GM18507 (cell line): ENCODE results near the gene ACP2.

Source experiments
- DNase-seq: peaks from one replicate; pipeline ENCODE4 v3.0.0; 2011; ENCODE audit warnings: low read depth; ENCODE audit not compliant: insufficient read length; ENCODE audit errors: extremely low spot score
- FAIRE-seq: peaks from 2 replicates; lab custom pipeline; 2011; peaks lifted over from hg19 to GRCh38; lab: Jason Lieb, UNC

ACP2 gene

DNA sequence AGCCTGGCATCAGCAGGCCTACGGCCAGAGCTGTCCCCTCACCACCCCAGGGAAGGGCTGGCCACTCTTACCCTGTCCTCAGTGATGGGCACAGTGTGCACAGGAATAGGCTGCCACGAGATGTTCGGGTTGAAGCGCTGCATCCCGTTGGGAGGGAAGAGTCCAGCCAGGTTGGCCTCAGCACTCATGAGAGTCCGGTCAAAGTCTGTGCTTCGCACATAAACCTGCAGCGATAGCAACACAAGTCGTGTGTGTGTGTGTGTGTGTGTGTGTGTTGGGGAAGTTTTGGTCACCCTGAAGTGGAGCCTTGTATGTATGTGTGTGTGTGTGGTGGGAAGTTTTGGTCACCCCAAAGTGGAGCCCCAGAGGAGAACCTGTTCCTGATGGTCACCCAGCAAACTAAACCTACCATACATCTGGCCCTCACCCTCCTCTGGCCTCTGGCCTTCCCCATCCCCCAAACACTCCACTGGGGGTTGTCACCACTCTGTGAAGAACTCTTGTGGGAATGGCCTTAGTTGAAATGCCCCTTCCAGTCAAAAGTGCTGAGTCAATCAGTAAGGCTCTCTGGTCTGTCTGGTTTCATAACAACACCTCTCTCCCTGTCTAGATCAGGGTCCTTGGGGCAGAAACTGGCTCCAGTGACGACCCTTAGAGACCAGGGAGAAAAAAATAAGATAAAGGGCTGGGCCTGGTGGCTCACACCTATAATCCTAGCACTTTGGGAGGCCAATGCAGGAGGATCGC lies 2.8 kb downstream of the ACP2 start:
- FAIRE-seq: no peak
- no peak for DNase-seq

DNA sequence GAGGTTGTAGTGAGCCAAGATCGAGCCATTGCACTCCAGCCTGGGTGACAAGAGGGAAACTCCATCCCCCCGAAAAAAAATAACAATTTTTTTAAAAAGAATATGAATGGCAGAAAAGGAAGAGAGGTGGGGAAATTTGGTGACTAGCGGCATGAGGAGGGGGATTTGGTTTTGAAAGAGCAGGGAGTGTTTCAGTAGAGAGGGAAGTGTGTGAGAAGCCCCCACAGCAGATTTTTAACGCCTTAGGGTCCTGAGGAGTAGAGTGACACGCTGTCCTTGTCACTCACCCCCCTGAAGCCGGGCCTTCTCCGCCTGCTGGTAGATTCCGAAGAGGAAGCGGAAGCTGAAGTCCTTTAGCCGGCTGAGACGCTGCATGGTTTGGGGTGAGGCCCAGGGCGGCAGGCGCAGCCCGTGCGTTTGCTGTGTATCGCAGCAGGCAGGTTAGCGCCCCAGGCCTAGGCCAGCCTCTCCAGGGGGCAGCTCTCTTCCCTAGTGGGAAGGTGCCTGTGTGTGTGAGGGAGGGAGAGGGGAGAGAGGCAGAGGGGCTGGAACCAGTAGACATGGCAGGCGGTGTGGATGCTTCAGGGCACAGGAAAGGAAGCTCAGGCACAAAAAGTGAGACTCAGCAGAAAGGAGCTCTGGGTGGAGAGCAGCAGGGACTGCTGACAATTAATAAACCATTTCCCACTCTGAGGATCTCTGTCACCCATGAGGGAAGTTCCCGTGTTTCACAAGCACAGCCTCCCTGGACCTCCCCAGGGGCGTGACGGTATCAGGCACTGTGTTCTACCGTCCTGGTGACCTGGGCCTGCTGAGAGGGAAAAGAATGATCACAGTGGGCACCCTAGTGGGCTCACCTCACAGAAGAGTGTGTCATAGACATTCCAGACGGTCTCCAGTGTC lies 3.9 kb downstream of the ACP2 start:
- FAIRE-seq: no peak
- no peak for DNase-seq

DNA sequence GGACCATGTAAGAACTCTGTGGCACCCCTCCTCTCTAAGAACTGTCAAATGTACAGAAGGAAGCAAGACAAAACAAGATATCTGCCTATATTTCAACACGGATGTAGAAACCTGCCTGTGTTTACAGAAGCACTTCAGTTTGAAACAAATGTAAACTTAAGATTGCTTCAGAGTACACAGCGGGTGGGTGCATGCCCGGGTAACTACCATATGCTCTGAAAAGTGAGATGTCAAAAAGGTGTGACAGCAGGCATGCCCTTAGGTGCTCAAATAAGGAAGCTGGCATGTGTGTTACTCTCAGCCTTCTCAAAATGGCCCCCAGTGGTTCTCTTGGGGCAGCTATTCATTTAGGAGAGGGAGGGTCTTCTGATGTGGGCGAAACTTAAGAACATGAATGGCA lies 5.2 kb downstream of the ACP2 start:
- DNase-seq: no peak
- no peak for FAIRE-seq

DNA sequence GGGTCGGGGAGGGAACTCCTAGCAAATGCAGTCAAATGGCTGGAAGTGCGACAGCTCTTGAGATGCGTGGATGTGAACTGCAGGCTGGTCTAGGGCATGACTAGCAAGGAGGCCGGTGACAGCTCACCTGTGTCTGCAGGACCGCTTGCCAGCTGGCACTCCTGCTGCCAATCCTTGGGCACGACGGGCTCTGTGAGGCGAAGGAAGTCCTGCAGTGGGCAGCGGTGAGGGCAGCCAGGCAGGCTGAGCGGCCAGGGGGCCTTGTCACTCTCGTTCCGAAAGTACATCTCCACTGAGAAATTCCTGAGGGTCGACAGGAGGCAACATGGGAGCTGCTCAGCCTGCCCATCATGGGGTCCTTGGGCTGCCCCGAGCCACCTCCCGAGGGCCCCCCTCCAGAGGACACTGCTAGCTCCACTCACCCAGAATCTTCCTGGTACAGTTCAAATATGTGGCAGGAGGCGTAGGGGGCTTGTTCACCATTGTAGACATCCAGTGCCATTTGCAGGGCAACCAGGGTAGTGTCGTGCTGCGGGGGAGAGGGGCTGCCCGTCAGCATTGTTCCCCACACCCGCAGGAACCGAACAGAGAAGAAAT lies 5.9 kb downstream of the ACP2 start:
- no peak for FAIRE-seq
- DNase-seq: no peak

DNA sequence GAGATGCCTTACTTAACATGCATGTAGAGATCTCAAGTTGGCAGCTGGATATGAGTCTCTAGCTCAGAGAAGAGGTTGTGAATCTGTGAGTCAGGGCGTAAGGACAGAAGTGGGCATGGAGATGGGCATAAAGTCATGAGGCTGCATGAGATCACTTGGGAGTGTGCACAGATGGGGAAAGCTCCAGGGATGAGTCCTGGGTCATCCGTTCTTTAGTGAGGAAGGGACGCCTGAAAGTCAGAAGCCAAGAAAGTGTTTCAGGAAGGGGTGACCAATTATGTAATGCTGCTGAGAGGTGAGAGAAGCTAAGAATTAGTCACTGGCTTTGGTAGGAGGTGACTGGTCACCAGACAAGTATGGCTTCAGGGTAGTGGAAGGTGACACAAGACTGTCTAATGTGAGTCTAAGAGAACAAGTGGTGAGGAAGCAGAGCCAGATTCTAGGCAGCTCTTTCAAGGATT lies 6.7 kb downstream of the ACP2 start:
- FAIRE-seq (no peak), DNase-seq (no peak)

DNA sequence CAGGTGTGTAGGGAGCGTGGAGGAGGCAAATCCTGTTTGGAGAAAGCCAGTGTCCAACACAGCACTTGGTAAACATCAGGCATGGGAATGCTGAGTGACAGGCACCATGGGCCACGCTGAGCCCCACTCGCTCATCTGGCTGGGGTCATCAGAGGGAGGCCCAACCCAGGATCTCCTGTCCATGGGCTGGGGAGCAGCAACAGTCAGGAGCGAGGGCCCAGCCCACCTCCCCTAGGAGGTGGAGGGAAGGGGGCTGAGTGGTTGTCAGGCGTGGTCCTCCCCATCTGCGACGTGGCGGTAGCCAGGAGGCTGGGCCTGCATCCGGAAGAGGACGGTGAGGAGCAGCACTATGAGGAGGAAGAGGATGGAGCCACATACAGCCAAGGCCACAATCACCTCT lies 8.8 kb downstream of the ACP2 start:
- no peak for DNase-seq
- no peak for FAIRE-seq

- no peak for FAIRE-seq
- no peak for DNase-seq
These were observed 12.1 kb downstream of the ACP2 start for GRCh38 chr11:47236482-47236881.

DNA sequence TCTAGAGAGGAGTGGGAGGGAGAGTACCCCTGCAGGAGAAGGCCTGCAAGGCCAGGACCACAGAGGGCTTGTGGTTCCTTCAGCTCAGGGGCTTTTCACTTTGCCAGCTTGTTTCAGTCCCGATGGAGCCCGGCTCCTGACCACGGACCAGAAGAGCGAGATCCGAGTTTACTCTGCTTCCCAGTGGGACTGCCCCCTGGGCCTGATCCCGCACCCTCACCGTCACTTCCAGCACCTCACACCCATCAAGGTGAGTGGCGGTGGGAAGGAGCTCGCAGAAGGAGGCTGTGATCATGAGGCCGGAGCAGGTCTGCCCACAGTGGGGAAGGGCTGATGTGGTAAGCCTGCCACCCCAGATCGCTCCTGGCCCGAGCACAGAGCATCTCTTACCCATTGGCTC lies 13.5 kb downstream of the ACP2 start:
- DNase-seq: no peak
- FAIRE-seq: no peak

DNA sequence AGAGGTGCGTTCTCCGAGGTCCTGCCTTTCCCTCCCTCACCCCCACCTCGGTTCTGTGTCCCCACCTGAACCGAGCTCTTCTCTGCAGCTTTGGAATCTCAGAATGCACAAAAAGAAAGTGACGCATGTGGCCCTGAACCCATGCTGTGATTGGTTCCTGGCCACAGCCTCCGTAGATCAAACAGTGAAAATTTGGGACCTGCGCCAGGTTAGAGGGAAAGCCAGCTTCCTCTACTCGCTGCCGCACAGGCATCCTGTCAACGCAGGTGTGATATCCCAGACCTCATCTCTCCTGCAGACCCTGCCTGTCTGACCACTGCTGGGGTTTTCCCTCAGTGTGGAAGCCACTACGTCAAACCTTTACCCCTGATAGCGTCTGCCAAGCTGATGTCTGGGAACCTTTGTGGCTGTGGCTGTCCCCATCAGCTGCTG lies 13.9 kb downstream of the ACP2 start:
- FAIRE-seq (no peak), DNase-seq (no peak)

DNA sequence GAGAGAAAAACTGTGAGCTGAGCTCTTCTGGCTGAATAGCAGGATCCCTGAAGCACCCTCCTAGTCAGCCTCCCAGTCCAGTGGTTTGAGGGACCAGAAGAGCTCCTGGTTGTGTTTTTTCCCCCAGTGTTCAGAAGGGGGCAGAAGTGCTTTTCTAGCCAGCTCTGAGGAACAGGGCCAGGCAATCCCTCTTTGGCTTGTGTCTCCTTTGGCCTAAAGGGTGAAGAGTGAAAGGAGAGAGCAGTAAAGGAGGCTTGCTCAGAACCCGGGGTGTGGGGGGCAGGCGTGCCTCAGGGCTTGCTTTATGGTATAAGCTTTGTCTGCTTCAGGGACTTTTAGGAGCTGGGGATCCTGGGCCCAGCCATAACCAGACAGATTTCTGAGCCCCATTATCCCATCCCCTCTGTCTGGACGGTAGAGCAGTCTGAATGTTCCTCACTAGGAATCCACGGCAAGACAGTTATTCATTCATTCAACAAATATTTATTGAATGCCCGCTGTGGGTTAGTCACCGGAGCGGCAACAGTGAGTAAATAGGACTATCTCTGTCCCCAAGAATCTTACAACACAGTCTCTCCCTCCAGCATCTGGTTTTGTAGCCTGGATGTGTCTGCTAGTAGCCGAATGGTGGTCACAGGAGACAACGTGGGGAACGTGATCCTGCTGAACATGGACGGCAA lies 14.5 kb downstream of the ACP2 start:
- DNase-seq (no peak), FAIRE-seq (no peak)

DNA sequence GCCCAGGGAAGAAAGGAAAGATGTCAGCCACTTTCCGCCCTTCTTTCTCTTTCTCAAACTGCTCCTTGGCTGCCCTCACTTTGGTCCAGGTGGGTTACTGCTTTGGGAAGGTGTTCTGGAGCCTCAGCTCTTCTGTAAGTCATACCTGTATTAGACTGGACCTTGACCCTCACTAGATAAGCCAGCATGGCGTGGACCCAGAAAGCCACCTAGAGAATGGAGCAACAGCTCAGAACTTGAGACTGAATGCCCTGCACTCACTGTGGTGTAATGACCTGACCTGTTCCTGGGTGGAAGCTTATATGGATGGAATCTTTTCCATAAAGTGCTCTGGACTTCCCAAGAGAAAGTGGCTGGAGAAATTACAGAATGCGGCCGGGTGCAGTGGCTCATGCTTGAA lies 15.6 kb downstream of the ACP2 start:
- DNase-seq: no peak
- FAIRE-seq: no peak

- no peak for DNase-seq
- no peak for FAIRE-seq
These were observed 19.5 kb downstream of the ACP2 start for GRCh38 chr11:47229161-47229560.

DNA sequence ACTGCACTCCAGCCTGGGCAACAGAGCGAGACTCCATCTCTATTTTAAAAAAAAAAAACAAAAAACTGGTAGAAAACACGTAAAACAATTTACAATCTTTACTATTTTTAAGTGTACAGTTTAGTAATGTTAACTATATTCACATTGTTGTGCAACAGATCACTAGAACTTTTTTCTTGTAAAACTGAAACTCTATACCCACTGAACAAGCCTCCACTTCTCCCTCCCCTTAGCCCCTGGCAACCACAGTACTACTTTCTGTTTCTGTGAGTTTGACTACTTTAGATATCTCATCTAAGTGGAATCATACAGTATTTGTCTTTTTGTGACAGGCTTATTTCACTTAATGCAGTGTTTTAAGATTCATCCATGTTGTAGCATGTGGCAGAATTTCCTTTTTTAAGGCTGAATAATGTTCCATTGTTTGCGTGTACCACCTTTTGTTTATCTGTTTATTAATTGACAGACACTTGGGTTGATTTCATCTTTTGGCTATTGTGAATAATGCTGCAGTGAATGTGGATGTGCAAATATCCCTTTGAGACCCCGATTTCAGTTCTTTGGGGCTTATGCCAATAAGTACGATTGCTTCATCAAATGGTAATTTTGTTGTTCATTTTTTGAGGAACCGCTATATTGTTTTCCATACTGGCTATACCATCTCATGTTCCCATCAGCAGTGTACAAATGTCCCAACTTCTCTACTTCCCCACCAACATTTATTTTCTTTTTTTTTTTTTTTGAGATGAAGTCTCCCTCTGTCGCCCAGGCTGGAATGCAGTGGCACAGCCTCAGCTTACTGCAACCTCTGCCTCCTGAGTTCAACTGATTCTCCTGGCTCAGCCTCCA lies 22.8 kb downstream of the ACP2 start:
- no peak for DNase-seq
- FAIRE-seq: peak; percentile 69

GRCh38 chr11:47222696-47223095 lies 25.9 kb downstream of the ACP2 start:
- FAIRE-seq (no peak), DNase-seq (no peak)

DNA sequence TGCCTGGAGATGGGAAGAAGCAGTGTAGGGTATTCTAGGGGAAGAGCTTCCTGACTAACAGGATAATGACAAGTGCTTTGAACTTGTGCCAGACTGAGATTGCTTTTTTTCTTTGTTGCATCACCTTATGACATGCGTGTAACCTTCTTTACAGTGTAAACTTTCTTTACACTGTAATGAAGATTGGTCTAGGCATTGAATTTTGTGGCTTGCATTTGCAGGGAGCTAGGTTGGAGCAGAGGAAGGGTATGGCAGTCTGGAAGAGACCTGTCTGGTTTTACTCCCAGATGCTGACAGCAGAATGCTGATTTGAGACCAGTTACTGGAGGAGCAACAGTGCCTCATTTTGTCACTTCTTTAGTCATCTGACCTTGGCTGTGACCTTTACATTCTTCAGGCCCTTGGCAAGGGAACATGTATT lies 28.2 kb downstream of the ACP2 start:
- FAIRE-seq (no peak), DNase-seq (no peak)

DNA sequence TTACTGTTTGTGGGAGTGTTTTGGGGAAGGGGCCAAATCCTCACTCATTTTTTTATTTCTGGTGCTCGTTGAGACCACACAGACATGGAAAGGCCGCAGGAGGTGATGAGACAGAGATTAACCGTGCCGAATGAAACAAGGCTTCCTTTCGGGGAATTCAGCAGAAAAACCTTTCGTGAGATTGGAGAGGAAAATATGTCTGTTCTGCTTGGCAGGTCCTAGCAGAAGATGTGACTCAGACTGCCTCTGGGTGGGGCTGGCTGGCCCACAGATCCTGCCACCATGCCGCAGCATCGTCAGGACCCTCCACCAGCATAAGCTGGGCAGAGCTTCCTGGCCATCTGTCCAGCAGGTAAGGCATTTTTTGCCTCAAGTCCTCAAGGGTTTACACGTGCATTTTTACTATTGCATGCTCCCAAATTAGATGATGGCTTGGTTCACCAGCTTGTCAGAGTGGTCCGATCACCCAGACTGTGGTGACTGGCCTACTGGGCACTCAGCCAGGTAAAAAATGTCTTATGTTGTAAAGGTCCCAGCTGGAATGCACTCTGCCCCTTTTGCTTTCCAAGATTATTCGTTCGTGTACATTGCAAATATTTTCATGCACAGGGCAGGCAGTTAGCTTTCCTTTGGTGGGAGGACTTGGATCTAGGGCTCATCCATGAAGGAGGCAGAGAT lies 32.4 kb downstream of the ACP2 start:
- peak; percentile 22 for DNase-seq
- FAIRE-seq: peak; percentile 77

DNA sequence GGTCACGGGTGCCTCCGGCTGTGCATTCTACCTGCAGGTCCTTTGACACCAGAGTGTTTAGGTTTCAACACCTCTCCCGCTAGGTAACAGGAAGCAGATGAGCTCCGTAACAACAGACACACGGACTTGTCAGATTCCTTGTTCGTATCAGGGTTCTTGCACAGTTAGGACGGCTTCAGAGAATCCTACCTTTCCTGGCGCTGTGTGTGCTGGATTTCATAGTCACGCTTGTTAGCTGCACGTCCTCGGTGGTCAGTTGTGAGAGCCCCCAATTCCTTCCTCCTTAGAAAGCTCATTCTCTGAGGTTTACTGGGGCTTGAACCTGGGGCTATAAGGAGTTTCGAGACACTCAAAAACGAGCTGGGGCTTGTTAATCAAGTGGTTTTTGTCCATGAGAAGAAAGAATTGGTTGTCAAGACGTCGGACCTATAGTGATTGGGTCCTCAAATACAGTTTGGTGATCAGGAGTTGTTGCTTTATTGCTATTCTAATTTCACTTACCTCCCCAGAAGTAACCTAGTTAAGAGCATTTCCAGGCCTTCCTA lies 33.2 kb downstream of the ACP2 start:
- peak; percentile 15 for FAIRE-seq
- no peak for DNase-seq

GRCh38 chr11:47213950-47214565 lies 34.6 kb downstream of the ACP2 start:
- FAIRE-seq (peak; percentile 72), DNase-seq (peak; percentile 65)
